Left lung (tissue), 14 donors: ENCODE results near the gene PISD. TPM values are rescaled to one million over a fixed set of nuclear protein-coding genes. Genes with fewer than 3 reads are reported as not detected.
"Not testable (repeated sequence)": the region's sequence is repeated elsewhere in the genome, so short reads cannot be mapped to it uniquely, and the experiment has no call there.

Source experiments
- ATAC-seq: fragments of 200-7000 bp; cut with Tn5 transposase; one replicate; pipeline ENCODE4 v1.9.1; 2020; ENCODE audit warnings: moderate library complexity
- DNase-seq, 4 donors: peaks; one replicate each; pipeline ENCODE4 v3.0.0-alpha.2; 2013 to 2020
- H3K27ac ChIP-seq, 2 donors: fragments of 200-600 bp; sonication (generic) in 1 of 2; one replicate each; pipeline versions ENCODE4 v1.5.0 to v1.8.0; 2020 to 2021
- H3K27me3 ChIP-seq, 2 donors: fragments of 200-600 bp; sonication (generic) in 1 of 2; one replicate each; pipeline versions ENCODE4 v1.5.0 to v1.8.0; 2020 to 2021
- H3K36me3 ChIP-seq, 2 donors: fragments of 200-600 bp; sonication (generic) in 1 of 2; one replicate each; pipeline versions ENCODE4 v1.5.0 to v1.8.0; 2020 to 2021
- H3K4me1 ChIP-seq, 2 donors: fragments of 200-600 bp; one replicate each; pipeline ENCODE4 v1.8.0; 2021
- H3K4me3 ChIP-seq, 2 donors: fragments of 200-600 bp; sonication (generic) in 1 of 2; one replicate each; pipeline versions ENCODE4 v1.5.0 to v1.8.0; 2020 to 2021; ENCODE audit warnings: mild to moderate bottlenecking in 1 of 2
- H3K9me3 ChIP-seq, 2 donors: fragments of 200-600 bp; sonication (generic) in 1 of 2; one replicate each; pipeline versions ENCODE4 v1.5.0 to v1.8.0; 2020 to 2021
- CTCF ChIP-seq, 2 donors: fragments of 200-600 bp; sonication (generic) in 1 of 2; IDR thresholded peaks; one replicate each; pipeline versions ENCODE4 v1.5.0 to v1.8.0; 2021; ENCODE audit warnings: antibody characterized with exemption in 2 of 2
- intact Hi-C, 2 donors: fragments of 100-400 bp; cut with DNase I; formaldehyde crosslinking; loops; one replicate each; pipeline versions ENCODE4 v1.11.2 to v1.14.2; 2022
- long read RNA-seq, 12 donors: library from polyadenylated mRNA in 2 of 12; unstranded in 2 of 12; transcript quantifications; one replicate each; pipeline ENCODE4 v2.0.0 and lab custom pipeline, GENCODE V29; 2019 to 2026
- polyA plus RNA-seq, 6 donors: library from polyadenylated mRNA; unstranded; fragments of 120-200 nt; gene quantifications; one replicate each; pipeline ENCODE4 v1.2.1, GENCODE V29; 2013; ENCODE audit not compliant: insufficient read length in 6 of 6
- total RNA-seq, 2 donors: library from RNA; stranded (reverse); fragmentation: NEBNext Ultra II Directional; extraction: Animal tissue kit (Norgen Biotek cat#: 25700); gene quantifications; one replicate each; pipeline ENCODE4 v1.2.1, GENCODE V29; 2021
- donor health status: DM: no; HTN: yes; CAD: no.
- donor health status: DM: no; HTN: no; CAD: no.

PISD gene
- total RNA-seq, result 10 to 100 TPM; 32.3 to 60.5 TPM
- polyA plus RNA-seq, result 10 to 100 TPM; 22.6 to 30.4 (median 26.7) TPM
- long read RNA-seq, donor 1, transcript PISD-209 (8 exons, 1,963 nt), result major isoform, 6 of 6 reads
- long read RNA-seq, donor 1, partial matches to known transcripts, result 0 of 6 reads
- long read RNA-seq, donor 1, other reads (novel, unspliced or antisense), result 0 of 6 reads
- long read RNA-seq, donor 2, partial matches to known transcripts, result 0 of 3 reads
- long read RNA-seq, donor 2, other reads (novel, unspliced or antisense), result 0 of 3 reads
- long read RNA-seq, donor 3, transcript PISD-209 (8 exons, 1,963 nt), result major isoform, 5 of 6 reads
- long read RNA-seq, donor 3, partial matches to known transcripts, result 0 of 6 reads
- long read RNA-seq, donor 3, other reads (novel, unspliced or antisense), result 0 of 6 reads
- long read RNA-seq, donor 4, partial matches to known transcripts, result 0 of 9 reads
- long read RNA-seq, donor 4, other reads (novel, unspliced or antisense), result 7 of 9 reads
- long read RNA-seq, donor 5, partial matches to known transcripts, result 0 of 4 reads
- long read RNA-seq, donor 5, other reads (novel, unspliced or antisense), result 0 of 4 reads
- long read RNA-seq, donor 6, partial matches to known transcripts, result 0 of 3 reads
- long read RNA-seq, donor 6, other reads (novel, unspliced or antisense), result 0 of 3 reads
- long read RNA-seq, donor 7, transcript PISD-209 (8 exons, 1,963 nt), result major isoform, 5 of 5 reads
- long read RNA-seq, donor 7, partial matches to known transcripts, result 0 of 5 reads
- long read RNA-seq, donor 7, other reads (novel, unspliced or antisense), result 0 of 5 reads
- long read RNA-seq, donor 8, partial matches to known transcripts, result 0 of 3 reads
- long read RNA-seq, donor 8, other reads (novel, unspliced or antisense), result 0 of 3 reads
- long read RNA-seq, donor 9, result 0 reads
- long read RNA-seq, donor 10, transcript PISD-209 (8 exons, 1,963 nt), result major isoform, 10 of 33 reads
- long read RNA-seq, donor 10, partial matches to known transcripts, result 2 of 33 reads
- long read RNA-seq, donor 10, other reads (novel, unspliced or antisense), result 21 of 33 reads
- long read RNA-seq, donor 11, partial matches to known transcripts, result 0 of 3 reads
- long read RNA-seq, donor 11, other reads (novel, unspliced or antisense), result 0 of 3 reads
- long read RNA-seq, donor 12, partial matches to known transcripts, result 0 of 4 reads
- long read RNA-seq, donor 12, other reads (novel, unspliced or antisense), result 0 of 4 reads

GRCh38 chr22:31661851-31662667 is at the start of gene PISD:
Gene PISD (minus strand): TSS chr22:31662215. CDS start chr22:31662208, 7 bp downstream.
- Histone ChIP-seq H3K36me3 (no peaks in the 10 kb centered on the region), H3K27ac (peak within 1 kb of the TSS; percentile 66 to 80), H3K27me3 (no peaks in the 10 kb centered on the region), H3K4me3 (peak within 1 kb of the TSS; percentile 78 to 98), H3K4me1 (peaks cover 8 to 34% of the 10 kb centered on the region in 2 donors), H3K9me3 (no peaks in the 10 kb centered on the region)
- DNase-seq, result peak; percentile 91 to 96 (median 96)
- intact Hi-C loops, result no loop called here
- TF ChIP-seq CTCF (IDR thresholded peaks at IDR 0.05), result no peak
- ATAC-seq, result peak; percentile 98

- ATAC-seq, H3K9me3 ChIP-seq, H3K27ac ChIP-seq, H3K27me3 ChIP-seq, H3K4me1 ChIP-seq, intact Hi-C loops, H3K4me3 ChIP-seq: not testable (repeated sequence)
- peaks cover 6 to 99% of the 10 kb centered on the region in 2 donors for H3K36me3 ChIP-seq
- DNase-seq, result peak in 1 of 4 donors; percentile 39
Measured at GRCh38 chr22:31711226-31711625, 49.2 kb upstream of the PISD start.

- DNase-seq, result no peak
- Histone ChIP-seq H3K4me3 (no peak overlapping the region), H3K36me3 (peaks cover 0 to 96% of the 10 kb centered on the region in 2 donors), H3K9me3 (no peaks in the 10 kb centered on the region), H3K4me1 (peaks cover 0 to 3% of the 10 kb centered on the region in 2 donors), H3K27ac (no peak overlapping the region), H3K27me3 (no peaks in the 10 kb centered on the region)
- ATAC-seq, result no peak
- TF ChIP-seq CTCF (IDR thresholded peaks at IDR 0.05), result no peak
- intact Hi-C loops, result no loop called here
Measured at GRCh38 chr22:31707519-31707918, 45.5 kb upstream of the PISD start.

- intact Hi-C loops, result no loop called here
- peaks cover 0 to 94% of the 10 kb centered on the region in 2 donors for H3K36me3 ChIP-seq
- ATAC-seq, result no peak
Measured at GRCh38 chr22:31695423-31695822, 33.4 kb upstream of the PISD start.

GRCh38 chr22:31694046-31694445 is 32.0 kb upstream of the PISD start:
- intact Hi-C loops, H3K4me1 ChIP-seq, DNase-seq, H3K9me3 ChIP-seq, H3K27ac ChIP-seq, H3K27me3 ChIP-seq, ATAC-seq, H3K4me3 ChIP-seq: not testable (repeated sequence)
- H3K36me3 ChIP-seq, result peaks cover 0 to 90% of the 10 kb centered on the region in 2 donors

More at GRCh38 chr22:31695423-31695822, 33.4 kb upstream of the PISD start:
- no peak for TF ChIP-seq CTCF (IDR thresholded peaks at IDR 0.05)
- Histone ChIP-seq H3K27ac (peak overlapping the region in 1 of 2 donors; percentile 25), H3K4me3 (no peak overlapping the region), H3K9me3 (no peaks in the 10 kb centered on the region), H3K4me1 (peaks cover 0 to 4% of the 10 kb centered on the region in 2 donors), H3K27me3 (no peaks in the 10 kb centered on the region)
- DNase-seq, result no peak
